GM19467 (cell line): ENCODE measurements around the gene WASHC2A.
"Not testable (repeated sequence)": the region's sequence is repeated elsewhere in the genome, so short reads cannot be mapped to it uniquely, and the experiment has no call there.

Experiments used
- ATAC-seq: cut with Tn5 transposase; IDR thresholded peaks from one replicate; pipeline ENCODE4 v1.9.1; 2021; ENCODE audit warnings: mild to moderate bottlenecking, moderate library complexity; ENCODE audit not compliant: unreplicated experiment

Gene WASHC2A, protein sequence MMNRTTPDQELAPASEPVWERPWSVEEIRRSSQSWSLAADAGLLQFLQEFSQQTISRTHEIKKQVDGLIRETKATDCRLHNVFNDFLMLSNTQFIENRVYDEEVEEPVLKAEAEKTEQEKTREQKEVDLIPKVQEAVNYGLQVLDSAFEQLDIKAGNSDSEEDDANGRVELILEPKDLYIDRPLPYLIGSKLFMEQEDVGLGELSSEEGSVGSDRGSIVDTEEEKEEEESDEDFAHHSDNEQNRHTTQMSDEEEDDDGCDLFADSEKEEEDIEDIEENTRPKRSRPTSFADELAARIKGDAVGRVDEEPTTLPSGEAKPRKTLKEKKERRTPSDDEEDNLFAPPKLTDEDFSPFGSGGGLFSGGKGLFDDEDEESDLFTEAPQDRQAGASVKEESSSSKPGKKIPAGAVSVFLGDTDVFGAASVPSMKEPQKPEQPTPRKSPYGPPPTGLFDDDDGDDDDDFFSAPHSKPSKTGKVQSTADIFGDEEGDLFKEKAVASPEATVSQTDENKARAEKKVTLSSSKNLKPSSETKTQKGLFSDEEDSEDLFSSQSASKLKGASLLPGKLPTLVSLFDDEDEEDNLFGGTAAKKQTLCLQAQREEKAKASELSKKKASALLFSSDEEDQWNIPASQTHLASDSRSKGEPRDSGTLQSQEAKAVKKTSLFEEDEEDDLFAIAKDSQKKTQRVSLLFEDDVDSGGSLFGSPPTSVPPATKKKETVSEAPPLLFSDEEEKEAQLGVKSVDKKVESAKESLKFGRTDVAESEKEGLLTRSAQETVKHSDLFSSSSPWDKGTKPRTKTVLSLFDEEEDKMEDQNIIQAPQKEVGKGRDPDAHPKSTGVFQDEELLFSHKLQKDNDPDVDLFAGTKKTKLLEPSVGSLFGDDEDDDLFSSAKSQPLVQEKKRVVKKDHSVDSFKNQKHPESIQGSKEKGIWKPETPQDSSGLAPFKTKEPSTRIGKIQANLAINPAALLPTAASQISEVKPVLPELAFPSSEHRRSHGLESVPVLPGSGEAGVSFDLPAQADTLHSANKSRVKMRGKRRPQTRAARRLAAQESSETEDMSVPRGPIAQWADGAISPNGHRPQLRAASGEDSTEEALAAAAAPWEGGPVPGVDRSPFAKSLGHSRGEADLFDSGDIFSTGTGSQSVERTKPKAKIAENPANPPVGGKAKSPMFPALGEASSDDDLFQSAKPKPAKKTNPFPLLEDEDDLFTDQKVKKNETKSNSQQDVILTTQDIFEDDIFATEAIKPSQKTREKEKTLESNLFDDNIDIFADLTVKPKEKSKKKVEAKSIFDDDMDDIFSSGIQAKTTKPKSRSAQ (N-terminal part only)

DNA sequence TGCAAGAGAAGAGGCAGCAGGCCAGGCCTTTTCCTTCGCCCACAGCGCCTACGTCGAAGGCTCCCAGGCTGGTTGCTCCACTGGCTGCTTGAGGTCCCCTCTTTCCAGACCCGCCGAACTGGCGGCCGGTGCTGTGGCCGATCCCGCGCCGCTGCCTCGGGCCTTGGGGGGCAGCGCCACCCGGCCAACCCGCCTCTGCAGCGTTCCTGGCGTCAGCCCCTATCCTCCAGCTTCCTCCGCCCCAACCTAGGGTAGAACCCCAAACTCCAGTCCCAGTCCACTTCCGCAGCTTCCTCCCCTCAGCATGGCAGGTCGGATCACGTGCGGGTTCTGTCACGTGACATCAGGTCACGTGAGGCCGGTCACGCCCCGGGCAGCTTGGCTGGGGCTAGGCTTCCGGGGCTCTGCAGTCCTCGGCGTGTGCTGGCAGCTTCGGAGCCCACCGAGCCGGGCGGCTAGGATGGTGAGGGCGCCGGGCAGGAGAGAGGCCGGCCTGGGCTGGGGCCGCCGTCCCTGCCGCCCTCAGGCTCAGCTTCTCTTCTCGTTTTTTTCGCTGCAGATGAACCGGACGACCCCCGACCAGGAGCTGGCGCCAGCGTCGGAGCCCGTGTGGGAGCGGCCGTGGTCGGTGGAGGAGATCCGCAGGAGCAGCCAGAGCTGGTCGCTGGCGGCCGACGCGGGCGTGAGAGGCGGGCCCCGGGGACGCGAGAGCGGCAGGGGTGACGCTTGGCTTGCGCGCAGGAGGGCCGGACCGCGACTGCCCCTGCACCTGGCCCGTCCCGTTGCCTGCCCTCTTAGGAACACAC is at the start of gene WASHC2A:
TSS of gene WASHC2A (plus strand) at position 409 of the 806 bp plus-strand sequence. CDS start at position 461, 52 bp downstream.
- peak; percentile 88 for ATAC-seq

DNA sequence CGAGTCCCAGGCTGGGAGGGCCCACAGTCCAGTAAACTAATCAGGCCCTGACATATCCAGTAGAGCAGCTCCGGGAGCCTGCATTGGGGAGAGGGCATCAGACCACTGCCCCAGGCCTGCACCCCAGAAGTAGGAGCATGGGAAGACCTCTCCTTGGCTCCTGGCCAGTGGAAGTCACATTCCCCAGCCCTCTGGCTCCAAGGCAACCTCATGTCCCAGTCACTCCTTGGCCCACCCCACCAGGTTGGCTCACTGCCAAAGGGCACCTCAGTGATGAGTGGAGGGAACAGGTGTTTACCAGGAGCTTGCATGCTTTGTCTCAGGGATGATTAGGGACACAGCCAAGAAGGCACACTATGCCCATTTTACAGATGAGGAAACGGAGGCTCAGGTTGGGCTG is 48.5 kb upstream of the WASHC2A start:
- ATAC-seq: not testable (repeated sequence)

DNA sequence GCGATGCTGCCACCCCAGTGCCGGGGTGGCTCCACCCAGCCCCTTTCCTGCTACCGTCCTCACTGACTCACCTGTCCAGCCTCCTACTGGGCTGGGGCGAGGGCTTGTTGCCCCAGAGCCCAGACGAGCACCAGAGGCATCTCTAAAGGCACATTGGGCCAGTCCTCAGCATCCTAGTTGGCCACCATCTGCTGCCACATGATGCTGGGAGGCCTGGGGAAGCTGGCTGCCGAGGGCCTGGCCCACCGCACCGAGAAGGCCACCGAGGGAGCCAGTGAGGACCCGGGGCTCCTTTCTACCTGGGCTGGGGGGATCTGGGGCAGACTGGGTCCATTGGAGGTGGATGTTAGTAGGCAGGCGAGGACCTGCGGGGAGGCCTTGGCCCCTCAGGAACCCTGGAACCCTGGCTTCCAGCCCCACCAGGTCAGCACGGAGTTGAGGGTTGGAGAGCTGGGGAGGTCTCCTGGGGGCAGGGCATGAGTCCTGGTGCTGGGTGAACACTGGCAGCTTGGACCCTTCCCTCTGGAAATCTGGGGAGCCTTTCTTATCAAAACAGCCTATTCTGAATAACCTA is 47.2 kb upstream of the WASHC2A start:
- not testable (repeated sequence) for ATAC-seq

DNA sequence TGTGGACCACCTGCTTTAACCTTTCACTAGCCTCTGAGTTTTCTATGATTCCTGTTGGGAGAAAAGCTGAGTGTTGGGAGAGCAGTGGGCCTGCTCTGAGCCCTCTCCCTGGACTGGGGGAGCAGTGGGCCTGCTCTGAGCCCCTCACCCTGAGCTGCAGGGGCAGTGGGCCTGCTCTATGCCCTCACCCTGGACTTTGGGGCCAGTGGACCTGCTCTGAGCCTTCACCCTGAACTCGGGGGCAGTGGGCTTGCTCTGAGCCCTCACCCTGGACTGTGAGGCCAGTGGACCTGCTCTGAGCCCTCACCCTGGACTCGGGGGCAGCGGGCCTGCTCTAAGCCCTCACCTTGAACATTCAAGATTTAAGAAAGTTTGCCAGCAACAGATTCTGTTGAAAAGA is 46.1 kb upstream of the WASHC2A start:
- no peak for ATAC-seq

DNA sequence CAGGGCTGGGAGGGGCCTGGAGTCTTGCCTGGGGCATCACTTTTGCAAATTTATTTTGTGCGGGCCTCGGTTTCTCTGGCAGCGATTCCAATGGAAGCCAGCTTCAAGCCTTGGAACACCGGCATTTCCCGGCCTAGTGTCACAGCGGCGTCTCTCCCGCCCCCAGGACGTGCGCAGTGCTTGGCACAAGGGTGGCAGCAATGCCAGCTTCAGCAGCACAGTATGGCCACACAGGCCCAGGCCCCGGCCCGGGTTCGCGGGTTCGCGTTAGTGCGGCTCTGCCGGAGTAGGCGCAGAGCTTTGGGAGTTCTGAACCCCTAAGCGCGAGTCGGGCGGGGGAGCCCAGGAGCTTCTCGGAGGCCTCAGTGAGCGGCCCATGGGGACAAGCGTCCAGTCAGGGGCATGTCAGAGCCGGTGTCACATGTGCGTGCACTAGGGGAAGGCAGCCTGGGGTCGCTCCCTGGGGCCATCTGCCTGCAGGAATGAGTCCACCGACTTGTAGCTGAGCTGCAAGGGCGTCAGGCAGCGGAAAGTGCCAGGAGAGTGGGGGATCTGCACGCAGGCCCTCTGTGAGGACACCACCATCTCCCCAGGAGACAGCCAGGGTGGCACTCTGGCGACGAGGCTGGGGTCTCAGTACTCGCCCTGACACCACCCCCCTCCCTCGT is 42.9 kb upstream of the WASHC2A start:
- ATAC-seq: not testable (repeated sequence)

DNA sequence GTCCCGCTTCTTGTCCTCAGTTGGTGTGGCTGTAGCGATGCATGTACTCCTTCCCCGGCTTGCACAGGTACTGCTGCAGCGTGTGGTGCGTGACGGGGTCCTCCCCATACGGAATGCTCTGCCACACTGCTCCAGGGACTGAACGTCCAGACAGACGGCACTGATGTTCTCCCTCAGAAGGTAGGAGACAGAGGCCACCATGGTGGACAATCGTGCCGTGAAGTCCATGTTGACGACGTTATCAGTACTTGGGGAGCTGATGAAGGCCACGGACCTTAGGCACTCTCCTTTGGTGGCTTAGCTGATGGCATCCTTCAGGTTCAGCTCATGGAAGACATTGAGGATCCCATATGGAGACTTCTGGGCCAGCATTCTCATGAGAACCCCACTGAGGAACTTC is 42.1 kb upstream of the WASHC2A start:
- no peak for ATAC-seq

DNA sequence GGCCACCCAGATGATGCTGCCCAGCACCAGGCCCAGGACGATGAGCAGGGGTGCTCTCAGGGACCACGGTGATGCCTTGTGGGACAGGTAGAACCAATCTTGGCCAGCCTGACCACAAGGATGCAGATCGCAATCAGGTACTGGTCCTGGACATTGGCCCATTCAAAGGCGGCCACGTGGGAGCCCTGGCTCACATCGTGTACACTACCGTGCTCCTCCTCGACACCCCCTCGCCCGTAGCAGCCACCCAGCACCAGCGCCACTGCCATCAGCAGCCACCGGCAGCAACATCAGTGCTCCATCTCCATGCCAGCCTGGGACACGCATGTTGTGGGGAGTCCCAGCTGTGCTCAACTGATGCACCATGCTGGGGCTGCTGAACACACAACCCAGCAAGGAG is 40.6 kb upstream of the WASHC2A start:
- ATAC-seq: no peak

DNA sequence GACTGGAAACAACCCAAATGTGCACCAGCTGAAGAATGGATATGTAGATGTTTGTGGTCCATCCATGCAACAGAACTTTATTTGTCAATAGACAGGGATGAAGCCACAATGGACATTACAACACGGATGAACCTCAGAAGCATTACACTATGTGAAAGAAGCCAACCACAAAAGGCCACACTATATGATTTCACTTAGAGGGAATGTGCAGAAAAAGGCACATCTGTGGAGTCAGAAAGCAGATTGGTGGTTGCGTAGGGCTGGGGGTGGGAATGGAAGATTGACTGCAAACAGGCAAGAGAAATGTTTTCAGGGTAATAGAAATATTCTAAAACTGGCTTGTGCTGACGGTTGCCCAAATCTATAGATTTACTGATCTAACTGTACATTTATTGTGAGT is 34.3 kb upstream of the WASHC2A start:
- ATAC-seq: no peak

DNA sequence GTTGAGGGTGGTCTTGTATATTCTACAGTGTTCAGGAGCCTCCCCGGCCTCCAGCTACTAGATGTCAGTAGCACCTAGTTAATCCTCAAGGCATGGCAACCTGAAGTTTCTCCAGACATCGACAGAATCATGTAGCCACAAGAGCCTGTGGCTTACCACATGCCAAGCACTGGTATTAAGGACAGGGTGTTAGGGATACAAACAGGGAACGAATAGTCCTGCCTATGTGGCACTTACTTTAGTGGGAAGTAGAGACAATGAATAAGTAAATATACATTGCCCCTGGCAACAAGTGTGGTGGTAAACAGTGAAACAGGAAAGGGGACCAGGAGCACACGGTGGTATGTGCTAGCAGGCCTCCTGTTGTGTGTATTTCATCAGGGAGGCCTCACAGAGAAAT is 32.4 kb upstream of the WASHC2A start:
- ATAC-seq: not testable (repeated sequence)

DNA sequence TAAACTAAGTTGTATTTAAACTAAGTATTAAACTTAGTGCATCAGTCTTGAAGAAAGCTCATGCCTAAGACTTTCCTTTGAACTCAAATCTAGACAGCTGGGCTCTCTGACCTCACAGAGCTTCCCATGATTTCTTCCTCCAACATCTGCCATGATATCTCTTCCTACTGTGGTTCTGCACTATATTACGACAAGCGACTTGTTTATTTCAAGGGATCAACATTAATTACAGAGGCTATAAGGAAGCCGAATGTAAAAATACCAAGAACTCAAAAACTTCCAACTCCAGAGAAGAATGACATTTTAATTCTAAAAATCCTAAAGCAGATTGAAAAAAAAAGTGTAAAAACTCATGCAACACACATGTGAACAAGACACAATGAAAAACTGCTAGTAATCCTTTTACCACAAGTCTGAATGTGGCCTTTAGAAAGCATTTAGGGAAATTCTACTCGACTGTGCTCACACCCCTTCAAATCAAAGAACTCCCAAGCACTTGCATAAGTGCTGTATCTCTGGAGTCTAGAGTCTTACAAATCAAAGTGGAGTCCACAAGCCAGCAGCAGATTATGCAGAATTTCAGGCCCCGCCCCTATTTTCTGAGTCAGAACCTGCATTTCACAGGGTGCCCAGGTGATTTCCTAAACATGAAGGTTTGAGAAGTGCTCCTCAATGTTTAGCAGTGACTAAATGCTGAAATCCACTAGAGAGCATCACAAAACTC is 22.7 kb upstream of the WASHC2A start:
- ATAC-seq: no peak

DNA sequence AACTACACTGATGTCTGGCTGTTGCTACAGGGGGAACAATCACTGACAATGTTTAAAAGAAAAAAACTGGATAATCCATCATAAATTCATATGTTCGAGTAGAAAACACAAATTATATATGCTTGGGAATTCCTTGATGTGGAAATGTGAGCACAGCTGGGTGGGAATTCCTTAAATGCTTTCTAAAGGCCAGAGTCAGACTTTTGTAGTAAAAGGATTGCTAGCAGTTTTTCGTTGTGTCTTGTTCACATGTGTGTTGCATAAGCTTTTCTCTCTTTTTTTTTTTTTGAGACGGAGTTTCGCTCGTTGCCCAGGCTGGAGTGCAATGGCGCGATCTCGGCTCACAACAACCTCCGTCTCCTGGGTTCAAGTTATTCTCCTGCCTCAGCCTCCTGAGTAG is 21.3 kb upstream of the WASHC2A start:
- ATAC-seq: not testable (repeated sequence)

DNA sequence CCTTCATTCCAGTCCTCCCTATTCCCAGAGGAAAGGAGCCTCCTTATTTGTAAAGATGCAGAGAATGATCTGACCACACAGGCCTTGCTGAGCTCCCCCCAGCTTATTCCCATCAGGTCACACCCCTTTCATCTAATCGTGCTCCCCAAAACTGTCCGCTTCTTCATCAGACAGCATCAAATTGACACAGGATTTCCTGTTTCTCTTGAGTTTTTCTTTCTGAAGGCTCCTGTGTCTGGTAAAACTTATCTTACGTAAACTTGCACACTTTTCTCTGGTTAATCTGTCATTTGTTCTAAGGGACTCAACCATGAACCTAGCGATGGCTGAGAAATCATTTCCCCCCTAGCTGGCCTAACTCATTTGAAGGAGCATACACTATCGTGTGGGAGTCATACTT is 20.2 kb upstream of the WASHC2A start:
- ATAC-seq: not testable (repeated sequence)

DNA sequence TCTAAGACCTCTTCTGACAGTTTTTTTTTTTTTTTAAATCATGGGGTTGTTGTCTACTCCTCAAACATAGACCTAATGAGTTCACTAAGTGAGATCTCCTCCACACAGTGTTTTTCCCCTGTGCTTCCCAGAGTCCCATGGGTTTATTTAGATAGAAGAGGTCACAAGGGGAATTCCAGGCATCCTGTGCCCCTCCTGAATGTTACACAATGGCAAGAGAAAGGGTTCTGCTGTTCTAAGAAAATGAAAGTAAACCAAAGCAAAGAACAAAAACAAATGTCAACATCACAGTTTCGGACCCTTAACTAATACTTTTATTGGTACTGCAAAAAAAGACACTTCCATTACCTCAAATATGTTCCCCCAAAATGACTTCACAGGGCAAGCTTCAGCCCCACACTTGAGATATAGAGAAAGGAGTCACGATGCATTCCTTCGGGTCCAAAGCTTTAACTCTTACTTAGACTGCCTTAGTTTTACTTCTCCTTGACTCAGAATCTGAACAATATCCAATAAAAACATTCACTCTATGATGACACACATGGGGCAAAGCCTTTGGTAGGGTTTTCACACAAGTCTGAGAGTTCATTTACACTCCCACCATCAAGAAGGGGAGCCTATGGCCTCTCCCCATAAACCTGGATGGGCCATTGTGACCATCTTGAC is 15.6 kb upstream of the WASHC2A start:
- peak; percentile 54 for ATAC-seq

DNA sequence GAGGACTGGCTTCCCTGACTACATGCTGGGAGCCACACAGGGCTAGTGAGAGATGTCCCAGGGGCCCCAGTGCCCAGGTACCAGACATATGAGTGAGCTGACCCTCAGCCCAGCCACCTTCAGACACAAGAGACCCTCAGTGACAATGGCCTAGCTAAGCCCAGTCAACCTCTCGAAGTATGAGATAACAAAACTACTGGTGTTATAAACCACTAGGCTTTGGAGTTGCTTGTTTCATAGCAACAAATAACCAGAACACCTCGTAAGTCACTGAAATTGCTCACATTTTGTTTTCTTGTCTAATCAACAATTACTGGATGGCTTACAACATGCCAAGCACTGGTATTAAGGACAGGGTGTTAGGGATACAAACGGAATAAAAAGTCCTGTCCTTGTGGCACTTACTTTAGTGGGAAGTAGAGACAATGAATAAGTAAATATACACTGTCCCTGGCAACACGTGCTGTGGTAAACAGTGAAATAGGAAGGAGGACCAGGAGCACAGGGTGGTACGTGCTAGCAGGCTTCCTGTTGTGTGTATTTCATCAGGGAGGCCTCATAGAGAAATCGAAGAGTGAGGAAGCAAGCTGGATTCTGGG is 14.9 kb upstream of the WASHC2A start:
- not testable (repeated sequence) for ATAC-seq

DNA sequence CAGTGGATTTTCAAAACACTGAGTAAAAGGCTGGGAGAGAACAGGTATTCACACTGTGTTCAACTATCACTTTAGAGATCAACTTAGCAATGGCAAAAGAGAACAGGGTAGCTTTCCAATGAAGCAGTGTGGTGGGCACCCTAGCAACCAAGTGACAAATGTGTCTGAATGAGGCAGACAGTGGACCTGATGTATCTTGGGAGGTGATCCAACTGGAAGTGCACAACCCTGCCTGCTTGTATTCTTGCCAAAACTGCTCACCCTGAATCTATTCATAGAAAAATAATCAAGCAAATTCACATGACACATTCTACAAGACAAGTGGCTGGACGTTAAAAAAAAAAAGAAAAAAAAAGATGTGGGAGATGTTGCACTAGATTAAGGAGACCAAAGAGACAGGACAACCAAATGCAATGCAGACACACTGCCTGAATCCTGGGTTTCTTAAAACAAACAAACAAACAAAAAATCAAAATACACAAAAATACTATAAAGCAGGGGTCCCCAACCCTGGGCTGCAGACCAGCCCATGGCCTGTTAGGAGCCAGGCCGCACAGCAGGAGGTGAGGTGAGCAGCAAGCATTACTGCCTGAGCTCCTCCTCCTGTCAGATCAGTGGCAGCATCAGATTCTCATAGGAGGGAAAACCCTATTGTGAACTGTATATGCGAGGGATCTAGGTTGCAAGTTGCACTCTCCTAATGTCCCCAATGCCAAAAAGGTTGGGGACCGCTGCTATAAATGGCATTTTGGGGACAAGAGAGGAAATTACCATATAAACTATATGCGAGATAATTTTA is 12.1 kb upstream of the WASHC2A start:
- not testable (repeated sequence) for ATAC-seq

DNA sequence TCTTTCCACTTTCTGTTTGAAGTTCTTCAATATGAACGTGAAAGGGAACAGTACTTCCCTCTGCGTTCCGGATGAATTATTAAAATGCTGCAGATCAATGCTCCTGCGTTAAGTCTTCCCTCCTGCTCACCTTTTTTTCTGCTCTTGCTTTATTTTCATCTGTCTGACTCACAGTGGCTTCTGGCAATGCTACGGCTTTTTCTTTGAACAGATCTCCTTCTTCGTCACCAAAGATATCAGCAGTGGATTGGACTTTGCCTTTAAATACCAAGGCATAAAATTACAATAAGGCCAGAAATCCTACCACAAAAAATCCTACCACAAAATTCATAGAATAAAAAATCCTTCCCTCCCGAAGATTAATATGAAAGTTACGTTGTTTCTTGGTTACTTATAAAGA is 11.1 kb upstream of the WASHC2A start:
- ATAC-seq: not testable (repeated sequence)

DNA sequence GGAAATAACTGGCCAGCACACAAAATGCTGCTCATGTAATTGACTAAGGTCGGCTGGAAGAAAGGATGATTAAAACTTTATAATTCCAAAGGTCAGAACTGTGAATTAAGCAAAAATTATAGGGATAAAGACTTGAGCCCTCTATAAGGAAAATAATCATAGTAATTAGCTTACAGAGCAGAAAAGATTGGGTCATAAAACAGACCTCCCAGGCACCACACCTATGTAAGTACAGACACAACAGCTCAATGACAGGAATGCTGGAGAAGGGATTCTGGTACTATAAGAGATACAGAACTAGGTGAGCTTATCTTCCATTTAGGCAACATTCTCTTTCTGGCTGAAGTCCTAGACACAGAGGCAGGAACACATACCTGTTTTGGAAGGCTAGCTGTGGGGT is 9.0 kb upstream of the WASHC2A start:
- not testable (repeated sequence) for ATAC-seq
